H1 (cell line): Measurements from ENCODE around the gene SLC16A11. TPM values are rescaled to one million over a fixed set of nuclear protein-coding genes. Genes with fewer than 3 reads are reported as not detected.

Experiments used
- CTCF ChIA-PET: fragments of 300-600 bp; sonication (Branson Sonifier 250); formaldehyde crosslinking; loops from one replicate; lab custom pipeline; 2021; ENCODE audit not compliant: partially characterized antibody; lab: Charles Lee
- POLR2A ChIA-PET: fragments of 300-600 bp; sonication (Branson Sonifier 250); formaldehyde crosslinking; loops from one replicate; lab custom pipeline; 2021; ENCODE audit warnings: inconsistent platforms; ENCODE audit not compliant: partially characterized antibody; lab: Charles Lee
- DNase-seq, 2 experiments: peaks; one replicate each; pipeline versions ENCODE4 v3.0.0 to v3.0.0-alpha.2; 2010 to 2022; ENCODE audit warnings: low spot score in 2 of 2, low read depth in 1 of 2, mixed read lengths in 1 of 2
- FAIRE-seq: peaks from 2 replicates; lab custom pipeline; 2011; peaks lifted over from hg19 to GRCh38; lab: Jason Lieb, UNC
- H2AFZ ChIP-seq: 2 replicates; pipeline ENCODE4 v1.8.1; 2012; ENCODE audit warnings: low read length, inconsistent platforms
- H2AK5ac ChIP-seq: 2 replicates; pipeline ENCODE4 v1.6.1; 2013; ENCODE audit warnings: low read depth, low read length
- H2BK120ac ChIP-seq: replicated peaks from 2 replicates; pipeline ENCODE3; 2013; ENCODE audit warnings: low read depth, low read length, inconsistent platforms
- H2BK12ac ChIP-seq: 2 replicates; pipeline ENCODE4 v1.6.1; 2013; ENCODE audit warnings: low read depth, low read length
- H2BK15ac ChIP-seq: 2 replicates; pipeline ENCODE4 v1.6.1; 2013; ENCODE audit warnings: low read length
- H2BK20ac ChIP-seq: 2 replicates; pipeline ENCODE4 v1.6.1; 2013; ENCODE audit warnings: low read length
- H2BK5ac ChIP-seq: 2 replicates; pipeline ENCODE4 v1.6.1; 2013; ENCODE audit warnings: low read depth, low read length
- H3K14ac ChIP-seq: 2 replicates; pipeline ENCODE4 v1.6.1; 2013; ENCODE audit warnings: inconsistent platforms; ENCODE audit not compliant: insufficient read length
- H3K18ac ChIP-seq: 2 replicates; pipeline ENCODE4 v1.6.1; 2013; ENCODE audit warnings: low read length; ENCODE audit errors: extremely low read depth
- H3K23ac ChIP-seq: 2 replicates; pipeline ENCODE4 v1.6.1; 2013; ENCODE audit warnings: inconsistent platforms; ENCODE audit not compliant: insufficient read length
- H3K23me2 ChIP-seq: 2 replicates; pipeline ENCODE4 v1.6.1; 2013; ENCODE audit warnings: low read depth, low read length
- H3K27ac ChIP-seq: 2 replicates; pipeline ENCODE4 v1.6.1; 2011; ENCODE audit warnings: low read depth, low read length, inconsistent platforms
- H3K27me3 ChIP-seq, 4 experiments: replicated peaks in 1 of 4; 1 replicate in 1 of 4; 2 replicates in 3 of 4; pipeline versions ENCODE4 v1.6.1 to v1.8.1; 2011 to 2013; ENCODE audit warnings: low read length in 3 of 4, mild to moderate bottlenecking in 3 of 4, inconsistent platforms in 2 of 4, mixed read lengths in 2 of 4, moderate library complexity in 1 of 4; ENCODE audit not compliant: control insufficient read depth in 3 of 4, insufficient read depth in 3 of 4; ENCODE audit errors: extremely low read depth in 1 of 4
- H3K36me3 ChIP-seq, 4 experiments: 2 replicates each; pipeline versions ENCODE4 v1.6.1 to v1.8.1; 2011 to 2013; ENCODE audit warnings: mild to moderate bottlenecking in 4 of 4, low read length in 3 of 4, moderate library complexity in 2 of 4, control low read depth in 1 of 4, inconsistent platforms in 1 of 4; ENCODE audit not compliant: insufficient read depth in 4 of 4, control insufficient read depth in 2 of 4
- H3K4ac ChIP-seq: replicated peaks from 2 replicates; pipeline ENCODE3; 2013; ENCODE audit warnings: low read length, low read depth, mixed read lengths, inconsistent platforms; ENCODE audit not compliant: insufficient read length
- H3K4me1 ChIP-seq, 4 experiments: replicated peaks in 1 of 4; 1 replicate in 1 of 4; 2 replicates in 3 of 4; pipeline versions ENCODE4 v1.6.1 to v1.8.1; 2011 to 2013; ENCODE audit warnings: low read length in 3 of 4, inconsistent platforms in 2 of 4, mixed read lengths in 1 of 4; ENCODE audit not compliant: insufficient read depth in 4 of 4, control insufficient read depth in 3 of 4
- H3K4me2 ChIP-seq, 2 experiments: 2 replicates each; pipeline versions ENCODE4 v1.6.1 to v1.8.1; 2011 to 2013; ENCODE audit warnings: low read depth in 2 of 2, low read length in 2 of 2, control low read depth in 1 of 2, inconsistent platforms in 1 of 2, mild to moderate bottlenecking in 1 of 2; ENCODE audit not compliant: insufficient read depth in 1 of 2
- H3K4me3 ChIP-seq, 4 experiments: fragments of 200-600, 300-600 bp in 1 of 4; sonication (generic), shearing (Covaris generic), sonication (Bioruptor Twin) in 1 of 4; 2 replicates each; pipeline versions ENCODE4 v1.5.1 to v1.8.1; 2011 to 2016; ENCODE audit warnings: low read length in 4 of 4, low read depth in 3 of 4, control low read depth in 2 of 4, inconsistent platforms in 2 of 4, mild to moderate bottlenecking in 2 of 4, mixed read lengths in 1 of 4, moderate library complexity in 1 of 4; ENCODE audit not compliant: insufficient read depth in 2 of 4; ENCODE audit errors: extremely low read depth in 1 of 4
- H3K56ac ChIP-seq: replicated peaks from 2 replicates; pipeline ENCODE3; 2013; ENCODE audit warnings: low read depth, mild to moderate bottlenecking, mixed read lengths, low read length, inconsistent platforms; ENCODE audit not compliant: insufficient read length
- H3K79me1 ChIP-seq: 2 replicates; pipeline ENCODE4 v1.6.1; 2013; ENCODE audit warnings: low read depth, low read length, control low read depth
- H3K79me2 ChIP-seq, 2 experiments: 2 replicates each; pipeline versions ENCODE4 v1.6.1 to v1.8.1; 2012 to 2013; ENCODE audit warnings: low read length in 2 of 2, mild to moderate bottlenecking in 2 of 2, inconsistent platforms in 1 of 2; ENCODE audit not compliant: insufficient read depth in 2 of 2, control insufficient read depth in 1 of 2
- H3K9ac ChIP-seq, 4 experiments: replicated peaks in 1 of 4; 1 replicate in 1 of 4; 2 replicates in 3 of 4; pipeline versions ENCODE4 v1.6.1 to v1.8.1; 2011 to 2013; ENCODE audit warnings: low read depth in 3 of 4, low read length in 3 of 4, control low read depth in 2 of 4, mild to moderate bottlenecking in 2 of 4, moderate library complexity in 2 of 4, inconsistent platforms in 1 of 4; ENCODE audit errors: extremely low read depth in 1 of 4
- H3K9me3 ChIP-seq, 2 experiments: 2 replicates each; pipeline versions ENCODE4 v1.6.1 to v1.8.1; 2012 to 2013; ENCODE audit warnings: mild to moderate bottlenecking in 2 of 2, moderate library complexity in 2 of 2, control low read depth in 1 of 2, inconsistent platforms in 1 of 2, low read depth in 1 of 2, low read length in 1 of 2, mixed read lengths in 1 of 2; ENCODE audit not compliant: insufficient read depth in 2 of 2
- H4K20me1 ChIP-seq, 2 experiments: replicated peaks in 1 of 2; 2 replicates each; pipeline versions ENCODE3 to v1.8.1; 2011 to 2013; ENCODE audit warnings: inconsistent platforms in 2 of 2, low read length in 2 of 2, mild to moderate bottlenecking in 1 of 2; ENCODE audit not compliant: insufficient read depth in 2 of 2, control insufficient read depth in 1 of 2
- H4K5ac ChIP-seq: 2 replicates; pipeline ENCODE4 v1.6.1; 2013; ENCODE audit warnings: low read length, low read depth, mixed read lengths, inconsistent platforms; ENCODE audit not compliant: insufficient read length
- H4K8ac ChIP-seq: 2 replicates; pipeline ENCODE4 v1.8.0; 2013; ENCODE audit warnings: mild to moderate bottlenecking, moderate library complexity, low read length, inconsistent platforms; ENCODE audit not compliant: insufficient read depth; ENCODE audit errors: extremely low read depth
- H4K91ac ChIP-seq: replicated peaks from 2 replicates; pipeline ENCODE3; 2013; ENCODE audit warnings: low read length, mixed read lengths, inconsistent platforms; ENCODE audit not compliant: insufficient read length
- GTF2F1 ChIP-seq: IDR thresholded peaks from 2 replicates; pipeline ENCODE4 v1.6.1; 2012; ENCODE audit warnings: low read depth, low read length, improper control_type of control experiment, borderline replicate concordance
- RXRA ChIP-seq: IDR thresholded peaks from 2 replicates; pipeline ENCODE4 v1.6.1; 2011; ENCODE audit warnings: low read depth, mild to moderate bottlenecking, low read length, moderate library complexity; ENCODE audit not compliant: insufficient read depth
- WGBS, 2 experiments: shearing (Covaris generic) in 1 of 2; methylation state at CpG; one replicate each; pipeline versions ENCODE4 v1.1.6 to v1.1.7; 2013 to 2015; ENCODE audit warnings: low lambda C conversion rate in 2 of 2, mixed read lengths in 2 of 2, inconsistent platforms in 1 of 2, low coverage in 1 of 2, missing lambda C conversion rate in 1 of 2; ENCODE audit not compliant: insufficient replicate concordance in 2 of 2, insufficient coverage in 1 of 2, insufficient read length in 1 of 2; ENCODE audit errors: extremely low coverage in 1 of 2, missing lambda C conversion rate in 1 of 2; 5-methylcytosine and 5-hydroxymethylcytosine counted together
- polyA plus RNA-seq, 7 experiments: library from polyadenylated mRNA; depleted of rRNA in 3 of 7; stranded (reverse) in 5 of 7; unstranded in 2 of 7; fragments of >200 nt in 5 of 7; fragments of 200-250 nt in 2 of 7; gene quantifications; 1 replicate in 5 of 7; 2 replicates in 1 of 7; 4 replicates in 1 of 7; pipeline versions ENCODE4 v1.2.1 to v1.2.3, GENCODE V29; 2011 to 2013; ENCODE audit warnings: missing spikeins in 2 of 7, mixed read lengths in 2 of 7
- total RNA-seq: library from RNA; stranded (reverse); fragmentation: NEBNext Ultra II Directional; extraction: Animal tissue kit (Norgen Biotek cat#: 25700); gene quantifications from 2 replicates; pipeline ENCODE4 v1.2.1, GENCODE V29; 2021

SLC16A11 gene
- total and polyA plus RNA-seq, 2 of the 8 experiments (the other 6 are each of a cell fraction or from before 2014, with no cell fraction given): 0.35 to 0.39 TPM

GRCh38 chr17:7011942-7012254 is 32.0 kb downstream of the SLC16A11 start:
- H3K27ac ChIP-seq: peak overlapping the region; percentile 100
- no peak overlapping the region for H2BK20ac ChIP-seq
- peak overlapping the region; percentile 86 to 100 (median 88) for H3K4me3 ChIP-seq
- no peak overlapping the region for H3K56ac ChIP-seq
- H3K4me2 ChIP-seq: peak overlapping the region; percentile 66 to 96
- H4K8ac ChIP-seq: no peak overlapping the region
- no peak overlapping the region for H3K18ac ChIP-seq
- H3K4ac ChIP-seq: no peak overlapping the region
- H3K9me3 ChIP-seq: no peaks in the 10 kb centered on the region
- H2BK120ac ChIP-seq: no peak overlapping the region
- peaks cover 7% of the 10 kb centered on the region; the same call in 1 of the 2 replicates for H3K79me1 ChIP-seq
- peaks cover 0 to 38% of the 10 kb centered on the region in 2 experiments; a peak in 3 of 4 replicates for H3K79me2 ChIP-seq
- DNase-seq (no peak), FAIRE-seq (no peak)
- H3K23ac ChIP-seq: no peak overlapping the region
- no peaks in the 10 kb centered on the region for H3K27me3 ChIP-seq
- no peak overlapping the region for H4K5ac ChIP-seq
- peak overlapping the region; percentile 92; the same call in 1 of the 2 replicates for H2BK5ac ChIP-seq
- no peak overlapping the region for H2BK15ac ChIP-seq
- peaks cover 14% of the 10 kb centered on the region for H3K23me2 ChIP-seq
- WGBS, 2 experiments: 15% methylated on average over 6 of the region's 6 CpGs; no CpG with 5 or more reads in 1 of the 2 experiments
- H3K4me1 ChIP-seq: peaks cover 0 to 19% (median 11%) of the 10 kb centered on the region in 4 experiments; a peak in 6 of 7 replicates
- ChIA-PET POLR2A (interaction anchor here (1.0 to 1.6 kb wide), 3 partner anchors 9 to 16 kb away, joined by 3 to 13 read pairs (median 5); partner anchors contain the start of genes ALOX12 and BCL6B), CTCF (interaction anchor here (1.5 kb wide), 1 partner anchor 10 kb away, joined by 8 read pairs; no protein-coding TSS in a partner anchor)
- no peak overlapping the region for H3K14ac ChIP-seq
- H3K9ac ChIP-seq: peak overlapping the region in 3 of 4 experiments; percentile 97 to 99 (median 99); a peak in 5 of 7 replicates
- no peak overlapping the region for H4K91ac ChIP-seq
- H2BK12ac ChIP-seq: no peak overlapping the region; the same call in 1 of the 2 replicates
- H4K20me1 ChIP-seq: peaks cover 2 to 3% of the 10 kb centered on the region in 2 experiments
- peak overlapping the region; percentile 99 for H2AFZ ChIP-seq
- H2AK5ac ChIP-seq: no peak overlapping the region
- no peaks in the 10 kb centered on the region; a peak in 1 of 8 replicates for H3K36me3 ChIP-seq
- no peak for TF ChIP-seq GTF2F1
- TF ChIP-seq RXRA: no peak
